Small intestine (tissue), 7 donors: ENCODE measurements around the gene ALPK1. TPM values are rescaled to one million over a fixed set of nuclear protein-coding genes. Genes with fewer than 3 reads are reported as not detected.
"Not testable (repeated sequence)": the region's sequence is repeated elsewhere in the genome, so short reads cannot be mapped to it uniquely, and the experiment has no call there.

Experiments used
- DNase-seq, 2 donors: peaks; one replicate each; pipeline versions ENCODE4 v3.0.0 to v3.0.0-alpha.2; 2013
- FAIRE-seq: peaks from 2 replicates; lab custom pipeline; 2012; peaks lifted over from hg19 to GRCh38; lab: Jason Lieb, UNC
- H3K27ac ChIP-seq, 3 donors: one replicate each; pipeline ENCODE4 v1.5.1; 2013; ENCODE audit warnings: low read length in 2 of 3, mild to moderate bottlenecking in 2 of 3, control low read depth in 1 of 3, inconsistent platforms in 1 of 3, low read depth in 1 of 3, moderate library complexity in 1 of 3
- H3K27me3 ChIP-seq, 3 donors: one replicate each; pipeline ENCODE4 v1.6.1; 2013; ENCODE audit warnings: low read length in 3 of 3, inconsistent platforms in 1 of 3; ENCODE audit not compliant: control insufficient read depth in 3 of 3, insufficient read depth in 3 of 3
- H3K36me3 ChIP-seq, 3 donors: one replicate each; pipeline ENCODE4 v1.6.1; 2013; ENCODE audit warnings: low read length in 3 of 3, inconsistent platforms in 1 of 3, low read depth in 1 of 3, mild to moderate bottlenecking in 1 of 3, moderate library complexity in 1 of 3; ENCODE audit not compliant: control insufficient read depth in 3 of 3, insufficient read depth in 2 of 3
- H3K4me1 ChIP-seq, 3 donors: one replicate each; pipeline ENCODE4 v1.6.1; 2013; ENCODE audit warnings: low read length in 2 of 3, inconsistent platforms in 1 of 3, low read depth in 1 of 3, mild to moderate bottlenecking in 1 of 3, moderate library complexity in 1 of 3; ENCODE audit not compliant: control insufficient read depth in 3 of 3, insufficient read depth in 2 of 3
- H3K4me3 ChIP-seq, 3 donors: one replicate each; pipeline ENCODE4 v1.5.1; 2013; ENCODE audit warnings: low read length in 3 of 3, control low read depth in 1 of 3, inconsistent platforms in 1 of 3, low read depth in 1 of 3, mild to moderate bottlenecking in 1 of 3, moderate library complexity in 1 of 3
- H3K9me3 ChIP-seq, 2 donors: one replicate each; pipeline ENCODE4 v1.6.1; 2013; ENCODE audit warnings: low read depth in 1 of 2, low read length in 1 of 2; ENCODE audit not compliant: control insufficient read depth in 2 of 2, insufficient read depth in 1 of 2
- WGBS, 3 donors: extraction: QIAGEN DNeasy Blood & Tissue Kit; methylation state at CpG; one replicate each; pipeline ENCODE4 v1.1.7; 2013; 5-methylcytosine and 5-hydroxymethylcytosine counted together
- polyA plus RNA-seq, 4 donors: library from polyadenylated mRNA; stranded (reverse) in 3 of 4; unstranded in 1 of 4; fragments of 200-250 nt in 3 of 4; fragments of 120-200 nt in 1 of 4; gene quantifications; one replicate each; pipeline versions ENCODE4 v1.2.1 to v1.2.3, GENCODE V29; 2013
- donor health status: healthy with polysubstance abuse.
- donor health status: control.
- donor health status: control.
- donor health status: Bipolar disorder and iron deficiency.
- donor health status: healthy.

Gene ALPK1
- polyA plus RNA-seq, 4 donors, result 4.3 to 26.9 (median 6.1) TPM

GRCh38 chr4:112490808-112491207 lies 193.6 kb downstream of the ALPK1 start:
- H3K27me3 ChIP-seq, H3K4me3 ChIP-seq, DNase-seq, H3K4me1 ChIP-seq, FAIRE-seq, H3K36me3 ChIP-seq, H3K9me3 ChIP-seq, H3K27ac ChIP-seq: not testable (repeated sequence)
- WGBS, 3 donors, result 80 to 88% (median 88%) methylated on average over 3 of the region's 3 CpGs

Other genes with a start within 250 kb of the ALPK1 start
- gene FAM241A, start 151.9 kb upstream of the ALPK1 start, polyA plus RNA-seq, result 1 to 10 TPM in 2 of 4 donors, under 1 TPM in 2; 0.45 to 1.9 (median 0.97) TPM
- gene AP1AR, start 65.6 kb upstream of the ALPK1 start, polyA plus RNA-seq, result 10 to 100 TPM; 16.8 to 51.6 (median 26.3) TPM
- gene TIFA, start 11.5 kb upstream of the ALPK1 start, polyA plus RNA-seq, result 10 to 100 TPM in 1 of 4 donors, 1 to 10 TPM in 2, under 1 TPM in 1; 0.89 to 11.3 (median 7.0) TPM
- not detected for gene NEUROG2, start 218.8 kb downstream of the ALPK1 start, polyA plus RNA-seq